WERI-Rb-1 (cell line): Measurements from ENCODE around the gene ATG14.

Source experiments
- DNase-seq: peaks from one replicate; pipeline ENCODE4 v3.0.0-alpha.2; 2020
- H3K27ac ChIP-seq: fragments of 250-450 bp; sonication (Bioruptor Pico); 2 replicates; pipeline ENCODE4 v1.5.1; 2020; ENCODE audit warnings: mild to moderate bottlenecking, moderate library complexity
- H3K27me3 ChIP-seq: fragments of 250-450 bp; sonication (Bioruptor Pico); 2 replicates; pipeline ENCODE4 v1.5.1; 2021; ENCODE audit warnings: mild to moderate bottlenecking, low read depth, moderate library complexity; ENCODE audit not compliant: insufficient read depth, severe bottlenecking
- H3K36me3 ChIP-seq: fragments of 250-450 bp; sonication (Bioruptor Pico); 2 replicates; pipeline ENCODE4 v1.5.1; 2020; ENCODE audit warnings: mild to moderate bottlenecking, moderate library complexity
- H3K4me3 ChIP-seq: 2 replicates; pipeline ENCODE4 v1.5.1; 2011; ENCODE audit warnings: low read depth, mild to moderate bottlenecking, control low read depth, low read length
- H3K9me3 ChIP-seq: fragments of 250-450 bp; sonication (Bioruptor Pico); 2 replicates; pipeline ENCODE4 v1.5.1; 2021; ENCODE audit warnings: mild to moderate bottlenecking, moderate library complexity; ENCODE audit not compliant: severe bottlenecking
- CTCF ChIP-seq: IDR thresholded peaks from 2 replicates; pipeline ENCODE4 v1.5.1; 2011; ENCODE audit warnings: low read depth, mild to moderate bottlenecking, control low read depth, inconsistent platforms, low read length

The ATG14 gene

GRCh38 chr14:55419663-55420062, 8.0 kb upstream of the ATG14 start:
- H3K9me3 ChIP-seq = no peaks in the 10 kb centered on the region
- H3K27me3 ChIP-seq = no peaks in the 10 kb centered on the region
- DNase-seq = no peak
- no peak overlapping the region for H3K4me3 ChIP-seq
- no peak overlapping the region for H3K27ac ChIP-seq
- TF ChIP-seq CTCF = no peak
- H3K36me3 ChIP-seq = no peaks in the 10 kb centered on the region

DNA sequence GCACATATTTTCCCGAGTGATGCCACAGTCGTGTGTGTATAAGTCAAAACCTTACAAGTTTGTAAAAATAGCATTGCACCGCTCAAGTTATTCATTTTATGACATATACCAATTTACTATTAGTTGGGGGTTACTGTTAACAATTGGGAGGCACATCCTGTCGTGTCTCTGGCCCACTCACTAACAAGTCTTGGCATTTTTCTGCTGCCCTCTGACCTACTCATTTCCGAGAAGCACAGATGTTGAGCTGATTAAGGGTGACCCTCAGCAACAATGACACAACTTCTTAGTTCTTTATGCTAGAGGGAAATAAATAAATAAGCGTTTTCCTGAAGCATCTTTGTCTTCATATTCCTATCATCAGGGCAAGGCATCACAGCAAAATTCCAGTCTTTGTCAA, 6.8 kb upstream of the ATG14 start:
- no peak overlapping the region for H3K4me3 ChIP-seq
- H3K27me3 ChIP-seq = no peaks in the 10 kb centered on the region
- no peaks in the 10 kb centered on the region for H3K9me3 ChIP-seq
- no peak for DNase-seq
- no peak for TF ChIP-seq CTCF
- no peaks in the 10 kb centered on the region for H3K36me3 ChIP-seq
- no peak overlapping the region for H3K27ac ChIP-seq

DNA sequence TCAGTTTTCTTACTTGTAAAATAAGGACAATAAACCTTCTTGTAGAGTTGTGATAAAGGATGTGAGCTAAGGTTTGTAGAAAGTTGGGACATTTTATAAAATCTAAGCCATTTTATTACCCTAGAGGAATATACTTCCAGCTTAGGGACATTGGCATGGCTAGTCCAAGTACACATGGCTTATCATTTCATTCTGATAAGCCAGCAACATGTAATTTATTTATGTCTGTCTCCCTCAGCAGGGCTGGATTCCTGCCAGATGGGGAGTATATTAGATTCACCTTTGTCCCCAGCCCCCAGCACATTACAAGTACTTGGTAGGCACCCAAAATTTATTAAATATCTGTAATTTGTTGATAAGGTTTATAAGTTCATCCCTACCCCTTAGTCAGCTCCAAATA, 6.3 kb upstream of the ATG14 start:
- no peak for TF ChIP-seq CTCF
- Histone ChIP-seq H3K27ac (no peak overlapping the region), H3K27me3 (no peaks in the 10 kb centered on the region), H3K4me3 (no peak overlapping the region), H3K36me3 (no peaks in the 10 kb centered on the region), H3K9me3 (no peaks in the 10 kb centered on the region)
- DNase-seq = no peak

GRCh38 chr14:55416866-55417265, 5.2 kb upstream of the ATG14 start:
- no peaks in the 10 kb centered on the region for H3K36me3 ChIP-seq
- no peaks in the 10 kb centered on the region for H3K9me3 ChIP-seq
- no peak overlapping the region for H3K4me3 ChIP-seq
- no peak overlapping the region for H3K27ac ChIP-seq
- peak; percentile 48 for TF ChIP-seq CTCF
- no peaks in the 10 kb centered on the region for H3K27me3 ChIP-seq
- DNase-seq = peak; percentile 33

GRCh38 chr14:55414551-55414950, 2.9 kb upstream of the ATG14 start:
- Histone ChIP-seq H3K27ac (no peak overlapping the region), H3K27me3 (no peaks in the 10 kb centered on the region), H3K36me3 (no peaks in the 10 kb centered on the region; the same call in none of the 2 replicates), H3K4me3 (no peak overlapping the region), H3K9me3 (no peaks in the 10 kb centered on the region)
- no peak for TF ChIP-seq CTCF
- no peak for DNase-seq

DNA sequence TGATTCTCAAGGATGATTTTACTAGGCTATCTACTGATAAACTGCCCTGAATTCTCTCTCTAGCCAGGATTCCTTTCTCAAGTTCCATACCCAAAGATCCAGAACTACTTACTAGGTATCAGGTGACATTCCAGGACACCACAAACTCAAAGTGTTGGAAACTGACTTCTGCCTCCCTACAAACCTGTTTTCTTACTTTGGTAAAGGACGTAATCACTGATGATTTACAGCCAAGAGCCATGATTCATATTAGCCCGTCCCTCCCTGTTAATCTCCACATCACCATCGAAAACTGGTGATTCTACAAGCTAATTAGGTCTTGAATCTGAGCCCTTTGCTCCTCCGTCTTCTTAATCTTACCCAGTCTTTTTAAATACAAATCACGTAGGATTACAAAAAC, 1.0 kb upstream of the ATG14 start:
- Histone ChIP-seq H3K27me3 (no peaks in the 10 kb centered on the region), H3K36me3 (no peaks in the 10 kb centered on the region; the same call in none of the 2 replicates), H3K27ac (no peak overlapping the region), H3K4me3 (peak overlapping the region; percentile 94), H3K9me3 (no peaks in the 10 kb centered on the region)
- DNase-seq = no peak
- no peak for TF ChIP-seq CTCF
